ENCODE data around the gene PCSK7. TPM values are rescaled to one million over a fixed set of nuclear protein-coding genes. Genes with fewer than 3 reads are reported as not detected.

Gene PCSK7
- polyA plus RNA-seq, 1 donor: 27.8 TPM

DNA sequence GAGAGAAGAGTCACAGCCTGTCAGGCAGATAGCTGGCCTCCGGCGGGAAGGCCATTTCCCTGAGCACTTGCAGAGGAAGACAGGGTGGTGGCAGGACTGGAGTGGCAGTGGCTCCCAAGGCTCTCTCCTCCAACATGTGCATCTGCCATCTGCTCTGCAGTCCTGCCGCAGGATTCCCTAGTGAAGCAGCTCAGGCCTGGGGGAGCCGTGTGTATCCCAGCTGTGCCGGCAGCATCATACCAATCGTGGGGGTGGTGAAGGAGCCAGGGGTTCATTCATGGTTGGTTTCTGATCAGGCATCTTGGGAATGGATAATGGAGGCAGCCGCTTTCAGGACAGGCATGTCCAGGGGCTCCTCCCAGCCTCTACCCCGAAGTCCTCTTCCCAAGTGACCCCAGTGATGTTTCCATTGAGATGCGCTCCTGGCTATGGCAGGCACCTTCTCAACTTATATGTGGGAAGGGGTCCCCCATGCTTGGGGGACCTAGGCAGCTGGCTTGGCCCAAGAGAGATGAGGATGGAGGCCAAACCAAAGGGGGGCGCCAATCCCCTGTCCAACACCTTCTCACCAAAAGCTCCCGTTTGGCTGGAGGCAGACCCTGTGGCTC is 26.6 kb downstream of the PCSK7 start:
- no CpG with 5 or more reads among the region's 11 CpGs for WGBS (ENCODE audit: insufficient coverage, low lambda C conversion rate)
- H3K4me1 ChIP-seq (ENCODE audit: control insufficient read depth, insufficient read depth, low read length): no peaks in the 10 kb centered on the region
- H3K36me3 ChIP-seq (ENCODE audit: control insufficient read depth, insufficient read depth, low read length): peaks cover 27% of the 10 kb centered on the region
- H3K9me3 ChIP-seq (ENCODE audit: control insufficient read depth, low read depth, low read length): peaks cover 11% of the 10 kb centered on the region
- H3K4me3 ChIP-seq (ENCODE audit: low read length): no peak overlapping the region
- H3K27ac ChIP-seq (ENCODE audit: low read length): no peak overlapping the region
- no peak for DNase-seq
- H3K27me3 ChIP-seq (ENCODE audit: control insufficient read depth, insufficient read depth, low read length): no peaks in the 10 kb centered on the region

DNA sequence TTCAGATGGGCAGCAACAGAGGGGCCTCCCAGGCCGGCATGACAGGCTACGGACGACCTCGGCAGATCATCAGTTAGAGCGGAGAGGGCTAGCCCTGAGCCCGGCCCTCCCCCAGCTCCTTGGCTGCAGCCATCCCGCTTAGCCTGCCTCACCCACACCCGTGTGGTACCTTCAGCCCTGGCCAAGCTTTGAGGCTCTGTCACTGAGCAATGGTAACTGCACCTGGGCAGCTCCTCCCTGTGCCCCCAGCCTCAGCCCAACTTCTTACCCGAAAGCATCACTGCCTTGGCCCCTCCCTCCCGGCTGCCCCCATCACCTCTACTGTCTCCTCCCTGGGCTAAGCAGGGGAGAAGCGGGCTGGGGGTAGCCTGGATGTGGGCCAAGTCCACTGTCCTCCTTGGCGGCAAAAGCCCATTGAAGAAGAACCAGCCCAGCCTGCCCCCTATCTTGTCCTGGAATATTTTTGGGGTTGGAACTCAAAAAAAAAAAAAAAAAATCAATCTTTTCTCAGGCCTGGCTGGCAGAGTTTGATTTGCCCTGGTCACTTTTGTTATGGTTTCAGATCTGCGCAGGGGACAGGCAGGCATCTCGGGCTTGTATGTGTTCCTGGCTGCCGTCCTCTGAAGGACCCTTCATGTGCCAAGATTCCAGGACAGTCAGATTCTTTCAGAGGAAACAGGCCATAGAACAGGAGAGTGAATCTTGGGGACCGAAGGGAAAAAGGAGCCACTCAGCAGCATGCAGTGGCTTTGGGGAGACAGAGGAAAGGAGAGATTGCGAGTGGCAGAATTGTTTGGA is 27.4 kb downstream of the PCSK7 start:
- DNase-seq: no peak
- no peaks in the 10 kb centered on the region for H3K27me3 ChIP-seq (ENCODE audit: control insufficient read depth, insufficient read depth, low read length)
- peaks cover 27% of the 10 kb centered on the region for H3K36me3 ChIP-seq (ENCODE audit: control insufficient read depth, insufficient read depth, low read length)
- peak overlapping the region; percentile 40 for H3K27ac ChIP-seq (ENCODE audit: low read length)
- no peaks in the 10 kb centered on the region for H3K4me1 ChIP-seq (ENCODE audit: control insufficient read depth, insufficient read depth, low read length)
- WGBS (ENCODE audit: insufficient coverage, low lambda C conversion rate): 73% methylated on average over 2 of the region's 17 CpGs
- H3K9me3 ChIP-seq (ENCODE audit: control insufficient read depth, low read depth, low read length): peaks cover 11% of the 10 kb centered on the region
- H3K4me3 ChIP-seq (ENCODE audit: low read length): no peak overlapping the region

DNA sequence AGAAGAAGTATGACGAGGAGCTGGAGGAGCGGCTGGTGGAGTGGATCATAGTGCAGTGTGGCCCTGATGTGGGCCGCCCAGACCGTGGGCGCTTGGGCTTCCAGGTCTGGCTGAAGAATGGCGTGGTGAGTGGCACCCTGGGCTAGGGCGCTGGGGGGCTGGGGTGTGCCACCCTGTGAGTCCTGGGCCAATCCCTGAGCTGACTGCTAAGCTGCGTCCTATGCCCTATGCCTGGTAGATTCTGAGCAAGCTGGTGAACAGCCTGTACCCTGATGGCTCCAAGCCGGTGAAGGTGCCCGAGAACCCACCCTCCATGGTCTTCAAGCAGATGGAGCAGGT is 28.8 kb downstream of the PCSK7 start:
- DNase-seq: no peak
- Histone ChIP-seq H3K9me3 (ENCODE audit: control insufficient read depth, low read depth, low read length) (peaks cover 11% of the 10 kb centered on the region), H3K4me3 (ENCODE audit: low read length) (no peak overlapping the region), H3K27ac (ENCODE audit: low read length) (peak overlapping the region; percentile 62), H3K36me3 (ENCODE audit: control insufficient read depth, insufficient read depth, low read length) (peaks cover 30% of the 10 kb centered on the region), H3K4me1 (ENCODE audit: control insufficient read depth, insufficient read depth, low read length) (peaks cover 10% of the 10 kb centered on the region), H3K27me3 (ENCODE audit: control insufficient read depth, insufficient read depth, low read length) (no peaks in the 10 kb centered on the region)
- no CpG with 5 or more reads among the region's 10 CpGs for WGBS (ENCODE audit: insufficient coverage, low lambda C conversion rate)

DNA sequence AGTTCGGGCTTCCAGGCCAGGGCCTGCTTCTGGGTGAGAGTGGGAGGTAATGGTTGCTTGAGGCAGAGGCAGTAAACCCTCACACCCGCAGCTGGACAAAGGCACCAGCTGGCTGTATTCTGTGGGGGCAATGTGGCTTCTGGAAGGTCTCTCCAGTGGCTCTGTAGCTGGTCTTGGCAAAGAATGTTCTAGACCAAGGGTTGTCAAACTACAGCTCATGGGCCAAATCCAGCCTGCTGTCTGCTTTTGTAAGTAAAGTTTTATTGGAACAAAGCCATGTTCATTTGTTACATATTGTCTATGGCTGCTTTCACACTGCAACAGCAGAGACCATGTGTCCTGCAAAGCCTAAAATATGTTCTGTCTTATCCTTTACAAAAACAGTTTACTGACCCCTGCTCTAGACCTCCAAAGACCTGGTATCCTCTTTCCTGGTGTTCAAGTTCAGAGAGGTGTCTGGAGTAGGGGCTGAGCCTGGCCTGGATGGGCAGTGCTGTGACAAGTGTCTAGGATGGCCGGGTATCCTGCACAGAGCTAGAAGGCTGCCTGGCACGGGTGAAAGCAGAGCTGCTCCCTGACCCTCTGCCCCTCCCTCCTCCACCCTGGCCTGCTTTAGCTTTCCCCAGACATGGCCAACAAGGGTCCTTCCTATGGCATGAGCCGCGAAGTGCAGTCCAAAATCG is 29.3 kb downstream of the PCSK7 start:
- Histone ChIP-seq H3K27me3 (ENCODE audit: control insufficient read depth, insufficient read depth, low read length) (no peaks in the 10 kb centered on the region), H3K36me3 (ENCODE audit: control insufficient read depth, insufficient read depth, low read length) (peaks cover 30% of the 10 kb centered on the region), H3K4me1 (ENCODE audit: control insufficient read depth, insufficient read depth, low read length) (peaks cover 10% of the 10 kb centered on the region), H3K4me3 (ENCODE audit: low read length) (peak overlapping the region; percentile 41), H3K27ac (ENCODE audit: low read length) (peak overlapping the region; percentile 62), H3K9me3 (ENCODE audit: control insufficient read depth, low read depth, low read length) (peaks cover 11% of the 10 kb centered on the region)
- WGBS (ENCODE audit: insufficient coverage, low lambda C conversion rate): no CpG with 5 or more reads among the region's 7 CpGs
- DNase-seq: no peak

DNA sequence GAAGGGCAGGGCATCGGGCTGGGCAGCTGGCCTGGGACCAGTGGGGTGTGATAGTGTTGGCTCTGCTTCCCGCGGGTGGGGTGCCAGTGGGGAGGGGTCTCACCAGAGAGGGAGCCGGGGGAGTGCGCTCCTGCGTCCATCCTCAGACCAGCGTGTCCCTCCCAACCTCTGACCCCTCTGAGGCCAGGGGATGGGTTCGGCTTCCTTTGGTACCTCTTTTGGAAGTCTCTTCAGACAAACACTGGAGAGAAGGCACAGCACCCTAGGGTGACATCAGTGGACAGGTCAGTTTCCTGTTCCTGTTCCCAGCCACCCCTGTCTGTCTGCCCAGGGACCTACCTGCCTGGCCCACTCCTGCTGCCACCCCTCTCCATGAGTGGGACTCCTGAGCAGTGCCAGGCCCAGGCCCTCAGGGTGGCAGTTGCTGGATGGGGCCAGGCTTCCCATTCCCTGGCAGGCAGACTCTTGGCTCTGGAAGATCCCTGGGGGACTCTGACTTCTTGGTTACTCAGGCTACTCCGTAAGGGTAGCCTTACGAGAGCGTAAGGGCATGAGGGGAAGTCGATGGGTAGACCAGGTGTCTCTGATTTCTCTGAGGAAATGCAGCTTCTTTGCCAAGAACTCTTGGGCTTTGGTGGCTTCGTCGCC is 30.1 kb downstream of the PCSK7 start:
- DNase-seq: no peak
- Histone ChIP-seq H3K27ac (ENCODE audit: low read length) (peak overlapping the region; percentile 62), H3K36me3 (ENCODE audit: control insufficient read depth, insufficient read depth, low read length) (peaks cover 34% of the 10 kb centered on the region), H3K9me3 (ENCODE audit: control insufficient read depth, low read depth, low read length) (peaks cover 11% of the 10 kb centered on the region), H3K27me3 (ENCODE audit: control insufficient read depth, insufficient read depth, low read length) (no peaks in the 10 kb centered on the region), H3K4me3 (ENCODE audit: low read length) (peak overlapping the region; percentile 41), H3K4me1 (ENCODE audit: control insufficient read depth, insufficient read depth, low read length) (peaks cover 10% of the 10 kb centered on the region)
- no CpG with 5 or more reads among the region's 14 CpGs for WGBS (ENCODE audit: insufficient coverage, low lambda C conversion rate)

DNA sequence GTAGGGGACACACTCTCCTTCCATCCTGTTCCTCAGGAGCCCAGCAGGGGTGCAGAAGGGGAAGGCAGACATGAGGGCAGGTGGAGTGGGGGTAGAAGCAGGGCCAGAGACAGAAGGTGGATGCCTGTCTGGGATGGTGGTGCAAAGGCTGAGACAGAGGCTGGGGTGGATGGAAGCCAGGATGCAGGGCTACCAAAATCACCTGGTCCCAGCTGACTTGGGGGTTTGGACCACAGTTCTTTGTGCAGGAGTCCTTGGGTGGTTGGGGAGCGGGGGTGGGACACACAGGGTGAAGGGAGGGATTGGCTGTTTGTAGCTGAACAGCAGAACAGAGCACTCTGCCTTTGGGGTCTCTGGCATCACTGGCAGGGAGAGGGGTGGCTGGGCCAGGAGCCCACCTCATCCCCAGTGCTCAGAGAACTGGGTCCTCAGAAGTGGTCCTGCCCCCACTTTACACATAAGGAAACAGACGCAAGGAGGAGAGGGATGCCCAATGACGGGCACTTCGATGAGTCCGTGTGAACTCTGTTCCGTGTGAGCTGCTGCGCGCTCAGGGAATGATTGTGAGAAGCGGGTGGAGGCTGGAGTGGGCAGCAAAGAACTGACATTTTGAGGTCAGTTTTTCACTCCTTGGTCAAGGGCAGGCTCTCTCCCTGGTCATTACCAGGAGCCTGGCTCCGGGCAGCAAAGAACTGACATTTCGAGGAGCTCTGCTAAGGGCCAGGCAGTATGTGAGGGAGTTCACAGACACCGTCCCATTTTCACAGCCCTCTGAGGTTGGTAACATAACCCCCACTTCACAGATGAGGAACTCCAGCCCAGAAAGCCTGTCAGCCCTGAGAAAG is 30.8 kb downstream of the PCSK7 start:
- Histone ChIP-seq H3K36me3 (ENCODE audit: control insufficient read depth, insufficient read depth, low read length) (peaks cover 39% of the 10 kb centered on the region), H3K4me1 (ENCODE audit: control insufficient read depth, insufficient read depth, low read length) (peaks cover 10% of the 10 kb centered on the region), H3K9me3 (ENCODE audit: control insufficient read depth, low read depth, low read length) (peaks cover 11% of the 10 kb centered on the region), H3K4me3 (ENCODE audit: low read length) (peak overlapping the region; percentile 41), H3K27me3 (ENCODE audit: control insufficient read depth, insufficient read depth, low read length) (no peaks in the 10 kb centered on the region), H3K27ac (ENCODE audit: low read length) (peak overlapping the region; percentile 62)
- DNase-seq: no peak
- no CpG with 5 or more reads among the region's 12 CpGs for WGBS (ENCODE audit: insufficient coverage, low lambda C conversion rate)

DNA sequence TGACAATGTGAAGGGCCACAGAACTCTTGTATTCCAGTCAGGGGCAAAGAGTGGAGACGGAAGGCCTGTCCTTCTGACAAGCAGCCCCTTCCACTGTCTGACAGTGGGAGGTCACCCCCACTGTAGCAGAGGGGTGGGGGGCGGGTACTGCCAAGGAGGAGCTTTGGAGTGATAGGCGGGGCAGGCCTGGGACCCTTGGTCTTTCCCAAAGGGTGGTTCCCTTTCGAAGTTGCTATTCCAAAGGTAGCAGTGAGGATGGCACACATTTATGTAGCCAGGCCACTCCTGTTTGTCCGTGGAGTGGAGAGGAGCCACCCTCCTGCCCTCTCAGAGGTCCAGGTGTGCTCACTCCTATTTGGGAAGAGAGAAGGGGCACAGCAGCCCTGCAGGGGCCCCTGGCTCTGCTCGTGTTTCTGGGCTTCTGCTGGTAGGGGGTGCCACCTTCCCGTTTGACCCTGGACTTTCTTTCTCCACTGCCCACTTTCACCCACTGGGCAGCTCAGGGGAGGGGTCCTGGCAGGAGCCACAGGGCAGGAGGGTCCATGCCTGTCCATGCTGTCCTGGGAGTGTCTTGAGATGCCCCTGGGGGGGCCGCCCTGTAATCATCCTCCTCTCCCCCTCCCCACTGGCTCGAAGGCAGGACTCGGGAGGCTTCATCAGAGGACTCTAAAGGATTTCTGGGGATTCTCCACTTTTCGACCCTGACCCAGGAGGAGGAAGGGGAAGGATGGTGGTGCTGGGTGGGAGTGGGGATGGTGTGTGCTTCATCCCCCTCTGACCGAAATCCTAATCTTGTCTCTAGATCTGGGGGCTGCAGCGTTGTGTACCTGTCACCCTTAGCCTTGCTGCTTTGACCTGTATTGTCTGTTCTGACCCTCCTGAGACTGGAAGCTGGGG is 31.7 kb downstream of the PCSK7 start:
- Histone ChIP-seq H3K27ac (ENCODE audit: low read length) (peak overlapping the region; percentile 62), H3K36me3 (ENCODE audit: control insufficient read depth, insufficient read depth, low read length) (peaks cover 40% of the 10 kb centered on the region), H3K4me1 (ENCODE audit: control insufficient read depth, insufficient read depth, low read length) (peaks cover 10% of the 10 kb centered on the region), H3K9me3 (ENCODE audit: control insufficient read depth, low read depth, low read length) (peaks cover 11% of the 10 kb centered on the region), H3K4me3 (ENCODE audit: low read length) (peak overlapping the region; percentile 41), H3K27me3 (ENCODE audit: control insufficient read depth, insufficient read depth, low read length) (no peaks in the 10 kb centered on the region)
- DNase-seq: no peak
- WGBS (ENCODE audit: insufficient coverage, low lambda C conversion rate): no CpG with 5 or more reads among the region's 13 CpGs

DNA sequence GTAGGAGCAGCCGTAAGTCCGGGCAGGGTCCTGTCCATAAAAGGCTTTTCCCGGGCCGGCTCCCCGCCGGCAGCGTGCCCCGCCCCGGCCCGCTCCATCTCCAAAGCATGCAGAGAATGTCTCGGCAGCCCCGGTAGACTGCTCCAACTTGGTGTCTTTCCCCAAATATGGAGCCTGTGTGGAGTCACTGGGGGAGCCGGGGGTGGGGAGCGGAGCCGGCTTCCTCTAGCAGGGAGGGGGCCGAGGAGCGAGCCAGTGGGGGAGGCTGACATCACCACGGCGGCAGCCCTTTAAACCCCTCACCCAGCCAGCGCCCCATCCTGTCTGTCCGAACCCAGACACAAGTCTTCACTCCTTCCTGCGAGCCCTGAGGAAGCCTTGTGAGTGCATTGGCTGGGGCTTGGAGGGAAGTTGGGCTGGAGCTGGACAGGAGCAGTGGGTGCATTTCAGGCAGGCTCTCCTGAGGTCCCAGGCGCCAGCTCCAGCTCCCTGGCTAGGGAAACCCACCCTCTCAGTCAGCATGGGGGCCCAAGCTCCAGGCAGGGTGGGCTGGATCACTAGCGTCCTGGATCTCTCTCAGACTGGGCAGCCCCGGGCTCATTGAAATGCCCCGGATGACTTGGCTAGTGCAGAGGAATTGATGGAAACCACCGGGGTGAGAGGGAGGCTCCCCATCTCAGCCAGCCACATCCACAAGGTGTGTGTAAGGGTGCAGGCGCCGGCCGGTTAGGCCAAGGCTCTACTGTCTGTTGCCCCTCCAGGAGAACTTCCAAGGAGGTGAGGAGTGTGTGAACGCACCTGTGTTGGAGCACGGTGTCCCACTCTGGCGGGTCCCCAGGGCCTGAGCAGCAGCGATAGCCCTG is 32.6 kb downstream of the PCSK7 start, which contains the start of gene TAGLN:
TAGLN (plus strand) TSS at position 318 of the 863 bp plus-strand sequence. CDS start 3,644 bp downstream, outside the sequence.
- Histone ChIP-seq H3K4me3 (ENCODE audit: low read length) (peak within 1 kb of the TSS; percentile 41), H3K4me1 (ENCODE audit: control insufficient read depth, insufficient read depth, low read length) (peaks cover 10% of the 10 kb centered on the region), H3K27ac (ENCODE audit: low read length) (peak within 1 kb of the TSS; percentile 85), H3K27me3 (ENCODE audit: control insufficient read depth, insufficient read depth, low read length) (no peaks in the 10 kb centered on the region), H3K36me3 (ENCODE audit: control insufficient read depth, insufficient read depth, low read length) (peaks cover 36% of the 10 kb centered on the region), H3K9me3 (ENCODE audit: control insufficient read depth, low read depth, low read length) (peaks cover 9% of the 10 kb centered on the region)
- DNase-seq: peak; percentile 43 to 69
- no CpG with 5 or more reads among the region's 34 CpGs for WGBS (ENCODE audit: insufficient coverage, low lambda C conversion rate)
